ENCODE measurements around the gene CCDC28B. TPM values are rescaled to one million over a fixed set of nuclear protein-coding genes. Genes with fewer than 3 reads are reported as not detected.
A peak's percentile ranks its signal among the peaks of the same experiment; 100 is the strongest.

Gene CCDC28B
- total RNA-seq, 3 donors from 2014 or later (not counting 1 experiment from before 2014, with no cell fraction given): 19.3 to 30.6 (median 19.8) TPM

- H3K27ac Mint-ChIP-seq: peak within 1 kb of the TSS; percentile 95 to 98
- H3K4me1 ChIP-seq (ENCODE audit: control insufficient read depth, insufficient read depth, low read length): peaks cover 28% of the 10 kb centered on the region
- TF ChIP-seq CTCF (IDR thresholded peaks at IDR 0.05): no peak
- no peaks in the 10 kb centered on the region for H3K36me3 Mint-ChIP-seq
- peaks cover 7% of the 10 kb centered on the region for H3K36me3 ChIP-seq (ENCODE audit: control insufficient read depth, insufficient read depth, low read length)
- H3K9me3 ChIP-seq (ENCODE audit: control insufficient read depth, insufficient read depth, low read length): no peaks in the 10 kb centered on the region
- no peaks in the 10 kb centered on the region for H3K27me3 Mint-ChIP-seq (ENCODE audit: low read depth in 2 of 2)
- DNase-seq (peak; percentile 87 to 92), ATAC-seq (peak; percentile 86 to 93 (median 88))
- peaks cover 35 to 43% of the 10 kb centered on the region in 2 donors for H3K4me1 Mint-ChIP-seq
- peak within 1 kb of the TSS; percentile 80 for H3K27ac ChIP-seq (ENCODE audit: low read length)
- peak within 1 kb of the TSS; percentile 95 for H3K4me3 Mint-ChIP-seq
- H3K9me3 Mint-ChIP-seq: no peaks in the 10 kb centered on the region
- WGBS (ENCODE audit: insufficient coverage): under 1% methylated on average over 79 of the region's 79 CpGs
- intact Hi-C loops (cut with micrococcal nuclease): loop anchor here (1.0 to 5.0 kb wide), 3 partner anchors 22 to 72 kb away; partner anchors contain the start of genes EIF3I, KPNA6 and TMEM234
- peak within 1 kb of the TSS; percentile 70 for H3K4me3 ChIP-seq (ENCODE audit: low read length)
- no peaks in the 10 kb centered on the region for H3K27me3 ChIP-seq (ENCODE audit: control insufficient read depth, insufficient read depth, low read length)
Measured at GRCh38 chr1:32179443-32180185, 20.8 kb upstream of the CCDC28B start, which contains the start of gene TXLNA. TSS of gene TXLNA (plus strand) at chr1:32179675. CDS start at chr1:32180346, 671 bp downstream.

GRCh38 chr1:32180186-32181060, 20.0 kb upstream of the CCDC28B start:
- H3K36me3 Mint-ChIP-seq: no peaks in the 10 kb centered on the region
- peaks cover 13% of the 10 kb centered on the region for H3K36me3 ChIP-seq (ENCODE audit: control insufficient read depth, insufficient read depth, low read length)
- no peaks in the 10 kb centered on the region for H3K27me3 Mint-ChIP-seq (ENCODE audit: low read depth in 2 of 2)
- TF ChIP-seq CTCF (IDR thresholded peaks at IDR 0.05): no peak
- intact Hi-C loops (cut with micrococcal nuclease): no loop called here
- WGBS (ENCODE audit: insufficient coverage): 8% methylated on average over 35 of the region's 36 CpGs
- peaks cover 40 to 49% of the 10 kb centered on the region in 2 donors for H3K4me1 Mint-ChIP-seq
- H3K9me3 ChIP-seq (ENCODE audit: control insufficient read depth, insufficient read depth, low read length): no peaks in the 10 kb centered on the region
- H3K9me3 Mint-ChIP-seq: no peaks in the 10 kb centered on the region
- H3K27me3 ChIP-seq (ENCODE audit: control insufficient read depth, insufficient read depth, low read length): no peaks in the 10 kb centered on the region
- H3K27ac ChIP-seq (ENCODE audit: low read length): peak overlapping the region; percentile 80
- DNase-seq (peak; percentile 26 to 48), ATAC-seq (peak in 2 of 3 donors; percentile 10 to 18)
- H3K4me1 ChIP-seq (ENCODE audit: control insufficient read depth, insufficient read depth, low read length): peaks cover 28% of the 10 kb centered on the region
- peak overlapping the region; percentile 95 to 98 for H3K27ac Mint-ChIP-seq
- peak overlapping the region; percentile 70 for H3K4me3 ChIP-seq (ENCODE audit: low read length)
- H3K4me3 Mint-ChIP-seq: peak overlapping the region; percentile 95

GRCh38 chr1:32181065-32181464, 19.3 kb upstream of the CCDC28B start:
- no peaks in the 10 kb centered on the region for H3K36me3 Mint-ChIP-seq
- no peak overlapping the region for H3K27ac ChIP-seq (ENCODE audit: low read length)
- H3K4me1 Mint-ChIP-seq: peaks cover 43 to 52% of the 10 kb centered on the region in 2 donors
- WGBS (ENCODE audit: insufficient coverage): 82% methylated on average over 9 of the region's 9 CpGs
- no peak for DNase-seq
- H3K4me1 ChIP-seq (ENCODE audit: control insufficient read depth, insufficient read depth, low read length): peaks cover 28% of the 10 kb centered on the region
- H3K27me3 Mint-ChIP-seq (ENCODE audit: low read depth in 2 of 2): no peaks in the 10 kb centered on the region
- H3K27me3 ChIP-seq (ENCODE audit: control insufficient read depth, insufficient read depth, low read length): no peaks in the 10 kb centered on the region
- no peaks in the 10 kb centered on the region for H3K9me3 ChIP-seq (ENCODE audit: control insufficient read depth, insufficient read depth, low read length)
- no peak for TF ChIP-seq CTCF (IDR thresholded peaks at IDR 0.05)
- intact Hi-C loops (cut with micrococcal nuclease): no loop called here
- peaks cover 14% of the 10 kb centered on the region for H3K36me3 ChIP-seq (ENCODE audit: control insufficient read depth, insufficient read depth, low read length)
- no peaks in the 10 kb centered on the region for H3K9me3 Mint-ChIP-seq
- no peak overlapping the region for H3K4me3 ChIP-seq (ENCODE audit: low read length)
- peak overlapping the region; percentile 95 to 98 for H3K27ac Mint-ChIP-seq
- no peak for ATAC-seq
- H3K4me3 Mint-ChIP-seq: peak overlapping the region; percentile 95
